Epithelial cell of proximal tubule (primary cell): ENCODE results near the gene TMEM109. TPM values are rescaled to one million over a fixed set of nuclear protein-coding genes. Genes with fewer than 3 reads are reported as not detected.

Experiments used
- DNase-seq: peaks from one replicate; pipeline ENCODE4 v3.0.0-alpha.2; 2011; ENCODE audit warnings: low read depth
- H3K4me3 ChIP-seq: 2 replicates; pipeline ENCODE4 v1.5.1; 2011; ENCODE audit warnings: low read depth, mild to moderate bottlenecking, low read length
- total RNA-seq: library from RNA; depleted of rRNA; stranded (reverse); fragments of >200 nt; gene quantifications from 2 replicates; pipeline ENCODE4 v1.2.3, GENCODE V29; 2015
- TF ChIP-seq, protein P1 (sequence below): conservative IDR thresholded peaks from 2 replicates; pipeline ENCODE4 v1.5.1; 2012; ENCODE audit warnings: low read depth, mild to moderate bottlenecking, low read length

TMEM109 gene
- total RNA-seq, 1 donor from 2014 or later = 95.4 TPM

- DNase-seq = no peak
- TF ChIP-seq, protein P1, sequence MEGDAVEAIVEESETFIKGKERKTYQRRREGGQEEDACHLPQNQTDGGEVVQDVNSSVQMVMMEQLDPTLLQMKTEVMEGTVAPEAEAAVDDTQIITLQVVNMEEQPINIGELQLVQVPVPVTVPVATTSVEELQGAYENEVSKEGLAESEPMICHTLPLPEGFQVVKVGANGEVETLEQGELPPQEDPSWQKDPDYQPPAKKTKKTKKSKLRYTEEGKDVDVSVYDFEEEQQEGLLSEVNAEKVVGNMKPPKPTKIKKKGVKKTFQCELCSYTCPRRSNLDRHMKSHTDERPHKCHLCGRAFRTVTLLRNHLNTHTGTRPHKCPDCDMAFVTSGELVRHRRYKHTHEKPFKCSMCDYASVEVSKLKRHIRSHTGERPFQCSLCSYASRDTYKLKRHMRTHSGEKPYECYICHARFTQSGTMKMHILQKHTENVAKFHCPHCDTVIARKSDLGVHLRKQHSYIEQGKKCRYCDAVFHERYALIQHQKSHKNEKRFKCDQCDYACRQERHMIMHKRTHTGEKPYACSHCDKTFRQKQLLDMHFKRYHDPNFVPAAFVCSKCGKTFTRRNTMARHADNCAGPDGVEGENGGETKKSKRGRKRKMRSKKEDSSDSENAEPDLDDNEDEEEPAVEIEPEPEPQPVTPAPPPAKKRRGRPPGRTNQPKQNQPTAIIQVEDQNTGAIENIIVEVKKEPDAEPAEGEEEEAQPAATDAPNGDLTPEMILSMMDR = no peak
- no peak overlapping the region for H3K4me3 ChIP-seq
Measured at GRCh38 chr11:60954421-60954820, 40.5 kb downstream of the TMEM109 start.

DNA sequence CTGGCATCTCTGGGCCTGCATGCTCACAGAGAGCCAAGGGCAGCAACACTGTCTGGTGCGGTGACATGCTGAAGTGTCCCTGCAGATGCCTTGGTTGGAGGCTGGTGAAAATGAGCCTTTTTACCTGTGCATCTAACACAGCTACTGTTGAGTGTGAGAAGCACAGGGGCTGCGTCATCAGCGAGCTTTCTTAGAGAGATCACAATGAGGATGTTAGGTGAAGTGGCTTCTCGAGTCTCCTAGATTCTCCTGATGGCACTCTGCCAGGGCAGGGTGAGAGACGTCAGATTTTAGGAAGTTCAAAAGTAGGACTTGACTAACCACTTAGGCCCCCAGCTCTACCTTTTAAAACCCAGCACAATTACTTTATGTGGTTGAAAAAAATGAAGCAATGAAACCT lies 41.6 kb downstream of the TMEM109 start:
- H3K4me3 ChIP-seq = no peak overlapping the region
- DNase-seq = no peak
- TF ChIP-seq, protein P1 = no peak

DNA sequence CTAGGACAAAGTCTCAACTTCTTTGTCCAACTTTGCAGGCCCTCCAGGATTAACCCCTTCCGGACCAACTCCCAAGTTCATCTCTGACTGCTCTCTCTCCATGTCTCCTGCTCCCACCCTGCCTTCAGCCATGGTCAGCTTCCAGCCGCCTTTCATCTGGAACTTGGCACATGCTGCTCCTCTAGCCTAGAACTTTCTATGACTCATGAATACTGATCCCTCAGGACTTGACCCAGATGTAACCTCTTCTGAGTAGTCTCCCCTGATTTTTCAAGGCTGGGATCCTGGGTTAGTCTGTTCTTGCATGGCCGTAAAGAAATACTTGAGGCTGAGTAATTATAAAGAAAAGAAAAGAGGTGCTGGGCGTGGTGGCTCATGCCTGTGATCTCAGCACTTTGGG lies 43.2 kb downstream of the TMEM109 start:
- no peak overlapping the region for H3K4me3 ChIP-seq
- TF ChIP-seq, protein P1 = no peak
- DNase-seq = no peak

DNA sequence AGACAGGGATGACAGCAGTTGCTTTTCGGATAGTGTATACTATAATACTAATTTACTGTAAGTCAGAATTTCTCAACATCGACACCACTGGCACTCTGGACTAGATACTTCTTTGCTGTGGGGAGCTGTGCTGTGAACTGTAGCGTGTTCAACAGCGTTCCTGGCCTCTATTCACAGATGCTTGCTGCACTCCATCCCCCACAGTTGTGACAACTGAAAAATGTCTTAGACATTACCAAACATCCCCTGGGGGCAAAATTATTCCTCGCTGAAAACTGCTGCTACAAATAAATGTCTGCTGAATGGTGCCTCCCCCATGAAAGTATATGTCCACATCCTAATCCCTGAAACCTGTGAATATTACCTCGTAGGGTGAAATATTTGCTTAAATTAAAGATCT lies 45.5 kb downstream of the TMEM109 start:
- no peak for DNase-seq
- TF ChIP-seq, protein P1 = no peak
- H3K4me3 ChIP-seq = no peak overlapping the region

- no peak for DNase-seq
- TF ChIP-seq, protein P1 = no peak
- H3K4me3 ChIP-seq = no peak overlapping the region
Measured at GRCh38 chr11:60960405-60960804, 46.4 kb downstream of the TMEM109 start.

- no peak overlapping the region for H3K4me3 ChIP-seq
- no peak for DNase-seq
- TF ChIP-seq, protein P1 = no peak
Measured at GRCh38 chr11:60964801-60965200, 50.8 kb downstream of the TMEM109 start.

GRCh38 chr11:60966890-60967289 lies 52.9 kb downstream of the TMEM109 start:
- no peak for DNase-seq
- TF ChIP-seq, protein P1 = no peak
- no peak overlapping the region for H3K4me3 ChIP-seq
